NCI-H2196 treated with DMSO at 0.1 percent for 48 hours (cell line): ENCODE measurements around the gene SLC25A53.
"Not testable (repeated sequence)": the region's sequence is repeated elsewhere in the genome, so short reads cannot be mapped to it uniquely, and the experiment has no call there.

ENCODE experiments used
- DNase-seq: peaks from one replicate; lab custom pipeline; 2025; ENCODE audit not compliant: unreplicated experiment; lab: John Stamatoyannopoulos, UW

Gene SLC25A53

DNA sequence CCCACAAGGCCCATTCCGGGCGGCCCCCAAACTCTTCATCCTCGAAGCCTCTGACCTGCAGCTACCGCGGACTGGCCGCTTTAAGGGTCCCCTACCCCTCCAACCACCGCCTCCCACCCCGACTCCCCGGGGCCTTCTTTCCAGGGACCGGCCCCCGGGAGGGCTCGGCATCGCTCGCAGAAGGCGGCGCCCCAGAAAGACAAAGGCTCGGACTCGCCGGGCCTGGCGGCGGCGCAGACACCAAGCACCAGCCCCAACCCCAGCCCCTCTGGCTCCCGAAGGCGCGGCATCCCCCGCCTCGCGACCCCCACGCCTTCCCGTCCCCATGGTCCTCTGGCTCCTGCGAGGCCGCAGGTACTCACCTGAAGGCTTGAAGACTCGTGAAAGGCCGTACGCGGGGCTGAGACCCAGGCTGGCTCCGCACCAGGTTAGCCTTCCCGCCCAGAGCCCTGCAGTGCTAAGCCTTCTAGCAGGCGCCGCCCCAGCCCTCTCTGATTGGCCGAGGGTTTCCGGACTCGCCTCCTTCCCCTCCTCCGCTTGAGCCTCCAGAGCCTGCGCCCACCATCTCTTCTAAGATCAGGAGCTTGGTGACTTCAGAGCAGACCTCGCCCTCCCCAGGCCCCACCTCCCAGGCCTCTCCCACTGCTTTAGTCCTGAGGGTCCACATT lies 80.9 kb downstream of the SLC25A53 start, which contains the start of gene TMSB15C:
TMSB15C (minus strand) TSS at position 459 of the 668 bp plus-strand sequence.
- DNase-seq, result not testable (repeated sequence)

DNA sequence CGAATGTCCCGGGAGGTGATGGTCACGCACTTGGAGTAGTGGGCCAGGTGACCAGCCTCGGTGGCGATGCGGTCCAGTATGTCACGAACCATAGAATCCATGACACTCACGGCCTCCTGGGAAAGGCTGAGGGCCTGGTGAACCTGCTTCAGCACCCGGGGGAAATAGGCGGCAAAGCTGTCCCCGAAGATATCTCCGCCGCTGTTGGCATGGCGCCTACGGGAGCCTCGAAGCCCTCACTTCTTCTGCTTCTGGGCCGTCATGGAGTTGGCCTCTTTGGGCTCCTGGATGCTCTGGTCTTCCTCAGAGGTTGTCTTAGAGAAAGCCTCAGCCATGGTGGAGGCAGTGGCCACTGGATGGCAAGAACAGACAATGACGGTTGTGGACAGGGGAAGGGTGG lies 94.2 kb downstream of the SLC25A53 start:
- DNase-seq, result not testable (repeated sequence)

DNA sequence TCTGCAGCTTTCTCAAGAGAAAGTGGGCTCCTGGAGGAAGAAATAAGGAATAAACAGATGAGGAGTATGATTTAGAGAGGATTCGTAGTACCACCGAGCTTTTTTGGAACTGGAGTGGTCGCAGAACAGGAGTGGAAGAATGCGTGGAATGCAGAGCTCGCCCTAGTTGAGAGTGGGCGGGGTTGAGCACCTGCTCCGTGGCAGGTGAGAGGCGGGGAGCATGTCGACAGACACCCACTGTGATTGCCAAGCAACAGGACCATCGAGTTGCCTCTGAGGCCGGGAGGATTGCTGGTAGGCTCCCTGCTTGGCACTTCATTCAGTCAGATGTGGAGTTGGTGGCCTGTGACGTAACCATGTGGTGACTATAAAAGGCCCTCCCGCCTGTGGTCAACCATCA lies 101.9 kb downstream of the SLC25A53 start:
- DNase-seq, result not testable (repeated sequence)
